H1 (cell line): ENCODE data around the gene NT5C1A. TPM values are rescaled to one million over a fixed set of nuclear protein-coding genes. Genes with fewer than 3 reads are reported as not detected.

ENCODE experiments used
- CTCF ChIA-PET: fragments of 300-600 bp; sonication (Branson Sonifier 250); formaldehyde crosslinking; loops from one replicate; lab custom pipeline; 2021; ENCODE audit not compliant: partially characterized antibody; lab: Charles Lee
- POLR2A ChIA-PET: fragments of 300-600 bp; sonication (Branson Sonifier 250); formaldehyde crosslinking; loops from one replicate; lab custom pipeline; 2021; ENCODE audit warnings: inconsistent platforms; ENCODE audit not compliant: partially characterized antibody; lab: Charles Lee
- DNase-seq, 2 experiments: peaks; one replicate each; pipeline versions ENCODE4 v3.0.0 to v3.0.0-alpha.2; 2010 to 2022; ENCODE audit warnings: low spot score in 2 of 2, low read depth in 1 of 2, mixed read lengths in 1 of 2
- FAIRE-seq: peaks from 2 replicates; lab custom pipeline; 2011; peaks lifted over from hg19 to GRCh38; lab: Jason Lieb, UNC
- H2AFZ ChIP-seq: 2 replicates; pipeline ENCODE4 v1.8.1; 2012; ENCODE audit warnings: low read length, inconsistent platforms
- H2AK5ac ChIP-seq: 2 replicates; pipeline ENCODE4 v1.6.1; 2013; ENCODE audit warnings: low read depth, low read length
- H2BK120ac ChIP-seq: replicated peaks from 2 replicates; pipeline ENCODE3; 2013; ENCODE audit warnings: low read depth, low read length, inconsistent platforms
- H2BK12ac ChIP-seq: 2 replicates; pipeline ENCODE4 v1.6.1; 2013; ENCODE audit warnings: low read depth, low read length
- H2BK15ac ChIP-seq: 2 replicates; pipeline ENCODE4 v1.6.1; 2013; ENCODE audit warnings: low read length
- H2BK20ac ChIP-seq: 2 replicates; pipeline ENCODE4 v1.6.1; 2013; ENCODE audit warnings: low read length
- H2BK5ac ChIP-seq: 2 replicates; pipeline ENCODE4 v1.6.1; 2013; ENCODE audit warnings: low read depth, low read length
- H3K14ac ChIP-seq: 2 replicates; pipeline ENCODE4 v1.6.1; 2013; ENCODE audit warnings: inconsistent platforms; ENCODE audit not compliant: insufficient read length
- H3K18ac ChIP-seq: 2 replicates; pipeline ENCODE4 v1.6.1; 2013; ENCODE audit warnings: low read length; ENCODE audit errors: extremely low read depth
- H3K23ac ChIP-seq: 2 replicates; pipeline ENCODE4 v1.6.1; 2013; ENCODE audit warnings: inconsistent platforms; ENCODE audit not compliant: insufficient read length
- H3K23me2 ChIP-seq: 2 replicates; pipeline ENCODE4 v1.6.1; 2013; ENCODE audit warnings: low read depth, low read length
- H3K27ac ChIP-seq: 2 replicates; pipeline ENCODE4 v1.6.1; 2011; ENCODE audit warnings: low read depth, low read length, inconsistent platforms
- H3K27me3 ChIP-seq, 4 experiments: replicated peaks in 1 of 4; 1 replicate in 1 of 4; 2 replicates in 3 of 4; pipeline versions ENCODE4 v1.6.1 to v1.8.1; 2011 to 2013; ENCODE audit warnings: low read length in 3 of 4, mild to moderate bottlenecking in 3 of 4, inconsistent platforms in 2 of 4, mixed read lengths in 2 of 4, moderate library complexity in 1 of 4; ENCODE audit not compliant: control insufficient read depth in 3 of 4, insufficient read depth in 3 of 4; ENCODE audit errors: extremely low read depth in 1 of 4
- H3K36me3 ChIP-seq, 4 experiments: 2 replicates each; pipeline versions ENCODE4 v1.6.1 to v1.8.1; 2011 to 2013; ENCODE audit warnings: mild to moderate bottlenecking in 4 of 4, low read length in 3 of 4, moderate library complexity in 2 of 4, control low read depth in 1 of 4, inconsistent platforms in 1 of 4; ENCODE audit not compliant: insufficient read depth in 4 of 4, control insufficient read depth in 2 of 4
- H3K4ac ChIP-seq: replicated peaks from 2 replicates; pipeline ENCODE3; 2013; ENCODE audit warnings: low read length, low read depth, mixed read lengths, inconsistent platforms; ENCODE audit not compliant: insufficient read length
- H3K4me1 ChIP-seq, 4 experiments: replicated peaks in 1 of 4; 1 replicate in 1 of 4; 2 replicates in 3 of 4; pipeline versions ENCODE4 v1.6.1 to v1.8.1; 2011 to 2013; ENCODE audit warnings: low read length in 3 of 4, inconsistent platforms in 2 of 4, mixed read lengths in 1 of 4; ENCODE audit not compliant: insufficient read depth in 4 of 4, control insufficient read depth in 3 of 4
- H3K4me2 ChIP-seq, 2 experiments: 2 replicates each; pipeline versions ENCODE4 v1.6.1 to v1.8.1; 2011 to 2013; ENCODE audit warnings: low read depth in 2 of 2, low read length in 2 of 2, control low read depth in 1 of 2, inconsistent platforms in 1 of 2, mild to moderate bottlenecking in 1 of 2; ENCODE audit not compliant: insufficient read depth in 1 of 2
- H3K4me3 ChIP-seq, 4 experiments: fragments of 200-600, 300-600 bp in 1 of 4; sonication (generic), shearing (Covaris generic), sonication (Bioruptor Twin) in 1 of 4; 2 replicates each; pipeline versions ENCODE4 v1.5.1 to v1.8.1; 2011 to 2016; ENCODE audit warnings: low read length in 4 of 4, low read depth in 3 of 4, control low read depth in 2 of 4, inconsistent platforms in 2 of 4, mild to moderate bottlenecking in 2 of 4, mixed read lengths in 1 of 4, moderate library complexity in 1 of 4; ENCODE audit not compliant: insufficient read depth in 2 of 4; ENCODE audit errors: extremely low read depth in 1 of 4
- H3K56ac ChIP-seq: replicated peaks from 2 replicates; pipeline ENCODE3; 2013; ENCODE audit warnings: low read depth, mild to moderate bottlenecking, mixed read lengths, low read length, inconsistent platforms; ENCODE audit not compliant: insufficient read length
- H3K79me1 ChIP-seq: 2 replicates; pipeline ENCODE4 v1.6.1; 2013; ENCODE audit warnings: low read depth, low read length, control low read depth
- H3K79me2 ChIP-seq, 2 experiments: 2 replicates each; pipeline versions ENCODE4 v1.6.1 to v1.8.1; 2012 to 2013; ENCODE audit warnings: low read length in 2 of 2, mild to moderate bottlenecking in 2 of 2, inconsistent platforms in 1 of 2; ENCODE audit not compliant: insufficient read depth in 2 of 2, control insufficient read depth in 1 of 2
- H3K9ac ChIP-seq, 4 experiments: replicated peaks in 1 of 4; 1 replicate in 1 of 4; 2 replicates in 3 of 4; pipeline versions ENCODE4 v1.6.1 to v1.8.1; 2011 to 2013; ENCODE audit warnings: low read depth in 3 of 4, low read length in 3 of 4, control low read depth in 2 of 4, mild to moderate bottlenecking in 2 of 4, moderate library complexity in 2 of 4, inconsistent platforms in 1 of 4; ENCODE audit errors: extremely low read depth in 1 of 4
- H3K9me3 ChIP-seq, 2 experiments: 2 replicates each; pipeline versions ENCODE4 v1.6.1 to v1.8.1; 2012 to 2013; ENCODE audit warnings: mild to moderate bottlenecking in 2 of 2, moderate library complexity in 2 of 2, control low read depth in 1 of 2, inconsistent platforms in 1 of 2, low read depth in 1 of 2, low read length in 1 of 2, mixed read lengths in 1 of 2; ENCODE audit not compliant: insufficient read depth in 2 of 2
- H4K20me1 ChIP-seq, 2 experiments: replicated peaks in 1 of 2; 2 replicates each; pipeline versions ENCODE3 to v1.8.1; 2011 to 2013; ENCODE audit warnings: inconsistent platforms in 2 of 2, low read length in 2 of 2, mild to moderate bottlenecking in 1 of 2; ENCODE audit not compliant: insufficient read depth in 2 of 2, control insufficient read depth in 1 of 2
- H4K5ac ChIP-seq: 2 replicates; pipeline ENCODE4 v1.6.1; 2013; ENCODE audit warnings: low read length, low read depth, mixed read lengths, inconsistent platforms; ENCODE audit not compliant: insufficient read length
- H4K8ac ChIP-seq: 2 replicates; pipeline ENCODE4 v1.8.0; 2013; ENCODE audit warnings: mild to moderate bottlenecking, moderate library complexity, low read length, inconsistent platforms; ENCODE audit not compliant: insufficient read depth; ENCODE audit errors: extremely low read depth
- H4K91ac ChIP-seq: replicated peaks from 2 replicates; pipeline ENCODE3; 2013; ENCODE audit warnings: low read length, mixed read lengths, inconsistent platforms; ENCODE audit not compliant: insufficient read length
- EZH2 ChIP-seq: fragments of 200-600 bp; sonication (generic); IDR thresholded peaks from 2 replicates; pipeline ENCODE4 v1.7.1; 2012; ENCODE audit warnings: low read depth, mild to moderate bottlenecking, moderate library complexity, low read length, inconsistent platforms; ENCODE audit not compliant: severe bottlenecking
- GABPA ChIP-seq: IDR thresholded peaks from 2 replicates; pipeline ENCODE4 v1.6.1; 2011; ENCODE audit warnings: mild to moderate bottlenecking, low read length, moderate library complexity, borderline replicate concordance; ENCODE audit not compliant: insufficient read depth
- SIX5 ChIP-seq: IDR thresholded peaks from 2 replicates; pipeline ENCODE4 v1.6.1; 2011; ENCODE audit warnings: mild to moderate bottlenecking, low read depth, low read length
- WGBS, 2 experiments: shearing (Covaris generic) in 1 of 2; methylation state at CpG; one replicate each; pipeline versions ENCODE4 v1.1.6 to v1.1.7; 2013 to 2015; ENCODE audit warnings: low lambda C conversion rate in 2 of 2, mixed read lengths in 2 of 2, inconsistent platforms in 1 of 2, low coverage in 1 of 2, missing lambda C conversion rate in 1 of 2; ENCODE audit not compliant: insufficient replicate concordance in 2 of 2, insufficient coverage in 1 of 2, insufficient read length in 1 of 2; ENCODE audit errors: extremely low coverage in 1 of 2, missing lambda C conversion rate in 1 of 2; 5-methylcytosine and 5-hydroxymethylcytosine counted together
- polyA plus RNA-seq, 7 experiments: library from polyadenylated mRNA; depleted of rRNA in 3 of 7; stranded (reverse) in 5 of 7; unstranded in 2 of 7; fragments of >200 nt in 5 of 7; fragments of 200-250 nt in 2 of 7; gene quantifications; 1 replicate in 5 of 7; 2 replicates in 1 of 7; 4 replicates in 1 of 7; pipeline versions ENCODE4 v1.2.1 to v1.2.3, GENCODE V29; 2011 to 2013; ENCODE audit warnings: missing spikeins in 2 of 7, mixed read lengths in 2 of 7
- total RNA-seq: library from RNA; stranded (reverse); fragmentation: NEBNext Ultra II Directional; extraction: Animal tissue kit (Norgen Biotek cat#: 25700); gene quantifications from 2 replicates; pipeline ENCODE4 v1.2.1, GENCODE V29; 2021

Gene NT5C1A
- total and polyA plus RNA-seq, 2 of the 8 experiments (the other 6 are each of a cell fraction or from before 2014, with no cell fraction given) = not detected

GRCh38 chr1:39671433-39671792 lies 494 bp downstream of the NT5C1A start:
- H2AK5ac ChIP-seq = no peak overlapping the region
- H3K9me3 ChIP-seq = no peaks in the 10 kb centered on the region; a peak in 1 of 4 replicates
- no peak overlapping the region for H3K56ac ChIP-seq
- peaks cover 0 to 3% (median 0%) of the 10 kb centered on the region in 4 experiments; a peak in 1 of 8 replicates for H3K36me3 ChIP-seq
- H3K4me2 ChIP-seq = peak overlapping the region; percentile 90
- DNase-seq (peak in 1 of 2 experiments; percentile 65), FAIRE-seq (no peak)
- no peak overlapping the region for H2AFZ ChIP-seq
- H2BK120ac ChIP-seq = no peak overlapping the region
- H3K79me2 ChIP-seq = no peaks in the 10 kb centered on the region
- peak overlapping the region; percentile 27 to 61 (median 36); a peak in 7 of 8 replicates for H3K4me3 ChIP-seq
- no peak overlapping the region for H2BK5ac ChIP-seq
- H3K4me1 ChIP-seq = peaks cover 0 to 11% (median 5%) of the 10 kb centered on the region in 4 experiments; a peak in 5 of 7 replicates
- H4K5ac ChIP-seq = no peak overlapping the region
- ChIA-PET POLR2A (interaction anchor here (0.8 to 3.4 kb wide), 4 partner anchors 13 to 29 kb away, joined by 3 to 15 read pairs (median 4); partner anchors contain the start of gene HPCAL4), CTCF (interaction anchor here (1.0 to 10.5 kb wide), 22 partner anchors 9 to 76 kb away, joined by 3 to 184 read pairs (median 18); partner anchors contain the start of genes HEYL, HPCAL4 and PPIE)
- no peak overlapping the region for H4K91ac ChIP-seq
- H4K20me1 ChIP-seq = peaks cover 1 to 6% of the 10 kb centered on the region in 2 experiments
- H3K4ac ChIP-seq = no peak overlapping the region
- no peak overlapping the region for H3K18ac ChIP-seq
- H3K9ac ChIP-seq = no peak overlapping the region
- 5% methylated on average over 23 of the region's 26 CpGs; no CpG with 5 or more reads in 1 of the 2 experiments for WGBS, 2 experiments
- H2BK20ac ChIP-seq = no peak overlapping the region
- no peak overlapping the region for H3K27ac ChIP-seq
- H3K14ac ChIP-seq = no peak overlapping the region
- H3K23ac ChIP-seq = no peak overlapping the region
- H3K27me3 ChIP-seq = peaks cover 64 to 93% (median 82%) of the 10 kb centered on the region in 4 experiments
- no peaks in the 10 kb centered on the region for H3K79me1 ChIP-seq
- no peak overlapping the region for H2BK12ac ChIP-seq
- H2BK15ac ChIP-seq = no peak overlapping the region
- TF ChIP-seq SIX5 (no peak), EZH2 (peak; percentile 93), GABPA (0 out of 2 replicates have a peak, but pooled peaks have one; percentile 44)
- H4K8ac ChIP-seq = no peak overlapping the region
- peaks cover 3% of the 10 kb centered on the region; the same call in 1 of the 2 replicates for H3K23me2 ChIP-seq
